ENCODE measurements around the gene SH3GL1. TPM values are rescaled to one million over a fixed set of nuclear protein-coding genes. Genes with fewer than 3 reads are reported as not detected.

The SH3GL1 gene
- total and polyA plus RNA-seq, 8 donors, result 25.9 to 34.2 (median 27.6) TPM

DNA sequence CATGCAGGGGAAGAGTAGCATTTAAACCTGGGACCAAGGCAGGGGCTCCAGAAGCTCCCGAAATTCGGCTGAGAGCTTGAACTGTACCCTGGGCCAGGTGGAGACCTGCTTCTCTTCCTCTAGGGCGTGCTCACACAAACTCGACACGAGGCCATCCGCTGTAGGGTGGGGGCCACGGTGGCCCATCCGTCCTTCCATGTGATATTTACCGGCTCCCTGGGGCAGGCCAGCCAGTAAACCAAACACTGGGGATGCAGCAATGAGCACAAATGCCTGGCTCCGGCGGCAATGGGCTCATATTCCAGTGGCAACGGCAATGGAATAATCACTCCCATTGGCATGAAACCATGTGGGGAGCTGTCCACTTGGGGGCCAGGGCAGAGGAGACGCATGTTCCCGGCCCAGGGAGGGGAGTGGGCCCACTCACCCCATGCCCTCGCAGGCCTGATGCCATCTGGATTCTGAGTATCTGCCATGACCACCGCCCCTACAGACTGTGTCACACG is 10.8 kb downstream of the SH3GL1 start:
- peaks cover 4 to 37% (median 36%) of the 10 kb centered on the region in 3 donors for H3K4me1 ChIP-seq
- H3K36me3 ChIP-seq, result no peaks in the 10 kb centered on the region
- FAIRE-seq (no peak), ATAC-seq (no peak), DNase-seq (no peak)
- H3K9me3 ChIP-seq, result no peaks in the 10 kb centered on the region
- no peak overlapping the region for H3K4me3 ChIP-seq
- TF ChIP-seq, protein P1, sequence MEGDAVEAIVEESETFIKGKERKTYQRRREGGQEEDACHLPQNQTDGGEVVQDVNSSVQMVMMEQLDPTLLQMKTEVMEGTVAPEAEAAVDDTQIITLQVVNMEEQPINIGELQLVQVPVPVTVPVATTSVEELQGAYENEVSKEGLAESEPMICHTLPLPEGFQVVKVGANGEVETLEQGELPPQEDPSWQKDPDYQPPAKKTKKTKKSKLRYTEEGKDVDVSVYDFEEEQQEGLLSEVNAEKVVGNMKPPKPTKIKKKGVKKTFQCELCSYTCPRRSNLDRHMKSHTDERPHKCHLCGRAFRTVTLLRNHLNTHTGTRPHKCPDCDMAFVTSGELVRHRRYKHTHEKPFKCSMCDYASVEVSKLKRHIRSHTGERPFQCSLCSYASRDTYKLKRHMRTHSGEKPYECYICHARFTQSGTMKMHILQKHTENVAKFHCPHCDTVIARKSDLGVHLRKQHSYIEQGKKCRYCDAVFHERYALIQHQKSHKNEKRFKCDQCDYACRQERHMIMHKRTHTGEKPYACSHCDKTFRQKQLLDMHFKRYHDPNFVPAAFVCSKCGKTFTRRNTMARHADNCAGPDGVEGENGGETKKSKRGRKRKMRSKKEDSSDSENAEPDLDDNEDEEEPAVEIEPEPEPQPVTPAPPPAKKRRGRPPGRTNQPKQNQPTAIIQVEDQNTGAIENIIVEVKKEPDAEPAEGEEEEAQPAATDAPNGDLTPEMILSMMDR (IDR thresholded peaks at IDR 0.05), result no peak
- 70 to 73% methylated on average over 17 of the region's 17 CpGs for WGBS, 2 donors
- no peaks in the 10 kb centered on the region for H3K27me3 ChIP-seq
- intact Hi-C loops (cut with DNase I), result no loop called here
- H3K27ac ChIP-seq, result peak overlapping the region in 3 of 4 donors; percentile 38 to 49 (median 48)

DNA sequence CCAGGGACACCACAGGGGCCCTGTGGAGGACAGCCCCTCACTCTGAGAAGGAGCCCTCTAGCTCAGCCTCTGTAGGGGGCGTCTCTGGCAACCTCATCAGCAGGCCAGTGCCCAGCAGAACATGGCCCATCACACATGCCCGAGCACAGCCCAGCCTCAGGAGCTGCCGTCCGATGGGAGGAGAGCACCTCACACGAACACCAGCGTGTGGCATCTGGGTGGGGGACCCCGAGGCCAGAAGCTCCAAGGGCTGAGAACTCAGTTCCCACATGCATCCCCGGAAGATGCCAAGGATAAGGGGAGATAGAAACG is 11.3 kb downstream of the SH3GL1 start:
- ATAC-seq, result no peak
- WGBS, 2 donors, result 69 to 70% methylated on average over 9 of the region's 9 CpGs
- Histone ChIP-seq H3K36me3 (no peaks in the 10 kb centered on the region), H3K4me1 (peaks cover 9 to 37% (median 36%) of the 10 kb centered on the region in 3 donors), H3K9me3 (no peaks in the 10 kb centered on the region), H3K27me3 (no peaks in the 10 kb centered on the region), H3K4me3 (no peak overlapping the region), H3K27ac (peak overlapping the region in 3 of 4 donors; percentile 41 to 49 (median 48))
- intact Hi-C loops (cut with DNase I), result no loop called here
- no peak for FAIRE-seq
- peak in 1 of 6 donors; percentile 75 for DNase-seq
- TF ChIP-seq, protein P1 (IDR thresholded peaks at IDR 0.05), result no peak

DNA sequence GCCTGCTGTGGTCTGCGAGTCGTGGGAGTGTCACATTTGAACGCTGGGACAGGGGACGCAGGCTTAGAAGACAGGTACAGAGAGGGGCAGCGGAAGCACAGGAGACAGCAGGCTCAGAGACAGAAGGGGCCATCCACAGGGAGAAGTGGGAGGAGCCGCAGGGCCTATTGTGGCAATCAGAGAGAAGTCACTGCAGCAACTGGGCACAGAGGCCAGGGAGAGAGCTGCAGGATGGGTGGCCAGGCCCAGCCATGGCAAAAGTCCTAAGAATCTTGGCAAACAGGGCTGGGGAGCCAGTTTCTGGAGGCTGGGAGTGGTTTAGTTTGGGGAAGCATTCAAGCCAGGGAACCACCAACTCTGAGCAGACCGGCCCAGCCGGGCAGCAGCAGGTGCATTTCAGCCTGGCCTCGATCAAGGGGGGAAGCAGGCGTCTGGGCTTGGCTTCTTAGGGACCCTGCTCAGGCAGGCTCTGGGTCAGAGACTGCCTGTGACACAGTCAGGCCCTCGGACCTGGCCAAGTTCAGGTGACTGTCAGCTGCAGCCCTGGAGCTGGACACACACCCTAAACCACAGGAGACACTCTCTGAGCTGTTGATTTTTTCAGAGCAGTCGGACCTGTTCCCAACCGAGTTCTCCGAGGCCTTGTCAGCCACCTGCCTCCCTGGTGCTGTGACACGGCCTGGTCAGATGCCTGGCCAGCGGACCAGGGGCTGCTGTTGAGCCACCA is 11.8 kb downstream of the SH3GL1 start:
- peak overlapping the region in 3 of 4 donors; percentile 41 to 49 (median 48) for H3K27ac ChIP-seq
- 42 to 43% methylated on average over 16 of the region's 16 CpGs for WGBS, 2 donors
- FAIRE-seq (no peak), ATAC-seq (peak; percentile 6 to 52 (median 42)), DNase-seq (peak in 3 of 6 donors; percentile 21 to 65 (median 29))
- TF ChIP-seq, protein P1 (IDR thresholded peaks at IDR 0.05), result no peak
- no peaks in the 10 kb centered on the region for H3K9me3 ChIP-seq
- intact Hi-C loops (cut with DNase I), result no loop called here
- peaks cover 10 to 42% (median 37%) of the 10 kb centered on the region in 3 donors for H3K4me1 ChIP-seq
- H3K27me3 ChIP-seq, result no peaks in the 10 kb centered on the region
- H3K36me3 ChIP-seq, result no peaks in the 10 kb centered on the region
- H3K4me3 ChIP-seq, result no peak overlapping the region

DNA sequence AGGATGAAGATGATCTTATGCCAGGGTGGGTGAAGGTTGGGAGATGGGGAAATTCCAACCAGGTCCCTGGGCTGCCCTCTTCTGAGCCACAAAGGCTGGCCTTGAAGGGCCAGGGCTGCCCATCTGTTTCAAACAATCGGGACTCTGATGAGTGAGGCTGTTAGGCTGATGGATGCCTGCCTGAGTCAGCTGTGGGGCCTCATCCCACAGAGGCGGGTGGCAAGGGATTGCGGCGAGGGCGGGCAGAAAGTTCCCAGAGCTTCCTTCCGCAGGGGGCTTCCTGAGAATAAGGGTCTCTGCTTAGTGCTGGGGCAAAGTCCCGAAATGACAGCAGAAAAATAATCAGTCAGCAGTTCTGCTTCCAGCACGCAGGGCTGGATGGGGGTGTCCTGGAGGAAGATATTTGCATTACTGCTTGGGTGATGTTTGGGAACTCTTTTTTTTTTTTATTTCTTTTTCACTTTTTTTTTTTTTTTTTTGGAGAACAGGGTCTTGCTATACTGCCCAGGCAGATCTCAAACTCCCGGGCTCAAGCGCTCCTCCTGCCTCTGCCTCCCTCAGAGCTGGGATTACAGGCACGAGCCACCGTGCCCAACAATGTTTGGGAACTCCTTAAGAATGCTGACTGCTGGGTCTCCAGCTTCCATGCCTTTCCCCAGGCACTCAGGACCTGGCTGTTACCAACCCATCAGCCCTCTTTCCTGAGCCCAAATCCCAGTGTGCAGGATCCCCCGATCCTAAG is 14.1 kb downstream of the SH3GL1 start:
- TF ChIP-seq, protein P1 (IDR thresholded peaks at IDR 0.05), result no peak

More for the DNA sequence above, 14.1 kb downstream of the SH3GL1 start:
- Histone ChIP-seq H3K27me3 (no peaks in the 10 kb centered on the region), H3K27ac (no peak overlapping the region), H3K4me1 (peaks cover 10 to 34% (median 32%) of the 10 kb centered on the region in 3 donors), H3K9me3 (no peaks in the 10 kb centered on the region), H3K4me3 (no peak overlapping the region), H3K36me3 (no peaks in the 10 kb centered on the region)
- no peak for ATAC-seq
- no peak for DNase-seq
- intact Hi-C loops (cut with DNase I), result no loop called here
- no peak for FAIRE-seq
- WGBS, 2 donors, result 85 to 86% methylated on average over 13 of the region's 13 CpGs

Measured in pancreas (tissue), 10 donors.